A549 (cell line): ENCODE measurements around the gene SUGCT. TPM values are rescaled to one million over a fixed set of nuclear protein-coding genes. Genes with fewer than 3 reads are reported as not detected.
"Not testable (repeated sequence)": the region's sequence is repeated elsewhere in the genome, so short reads cannot be mapped to it uniquely, and the experiment has no call there.

Experiments used
- ATAC-seq, 2 experiments: fragments of 200-7000 bp in 1 of 2; fragments of >200 bp in 1 of 2; cut with Nextera tagmentation in 1 of 2; cut with Tn5 transposase in 1 of 2; 3 replicates each; pipeline versions ENCODE4 v1.8.0 to v1.9.1; 2018 to 2020; ENCODE audit warnings: mild to moderate bottlenecking in 1 of 2, moderate library complexity in 1 of 2
- CTCF ChIA-PET: fragments of 300-600 bp; sonication (Branson Sonifier 250); formaldehyde crosslinking; extraction: SDS; loops from one replicate; lab custom pipeline; 2021; ENCODE audit warnings: antibody characterized with exemption, inconsistent platforms; lab: Yijun Ruan, JAX
- POLR2A ChIA-PET: fragments of 350-600 bp; formaldehyde crosslinking; extraction: SDS; loops from one replicate; lab custom pipeline; 2021; ENCODE audit warnings: antibody characterized with exemption, inconsistent platforms; lab: Yijun Ruan, JAX
- DNase-seq, 2 experiments: peaks; one replicate each; pipeline versions ENCODE4 v3.0.0 to v3.0.0-alpha.2; 2011 to 2016; ENCODE audit warnings: low read depth in 1 of 2, low spot score in 1 of 2
- FAIRE-seq: peaks from 2 replicates; lab custom pipeline; 2011; peaks lifted over from hg19 to GRCh38; lab: Jason Lieb, UNC
- H3K27ac ChIP-seq, 2 experiments: fragments of >200 bp; sonication (Bioruptor Twin); formaldehyde crosslinking; 3 replicates each; pipeline ENCODE4 v1.5.1; 2016 to 2017
- H3K4me1 ChIP-seq: fragments of >200 bp; sonication (Bioruptor Twin); formaldehyde crosslinking; 3 replicates; pipeline ENCODE4 v1.6.1; 2016
- H3K4me2 ChIP-seq: fragments of >200 bp; sonication (Bioruptor Twin); formaldehyde crosslinking; 3 replicates; pipeline ENCODE4 v1.6.1; 2016
- H3K4me3 ChIP-seq: fragments of >200 bp; sonication (Bioruptor Twin); formaldehyde crosslinking; 3 replicates; pipeline ENCODE4 v1.5.1; 2016
- H3K9me3 ChIP-seq: fragments of >200 bp; sonication (Bioruptor Twin); formaldehyde crosslinking; 3 replicates; pipeline ENCODE4 v1.6.1; 2016
- ATOH8 ChIP-seq: fragments of 250-450 bp; sonication (Bioruptor Pico); IDR thresholded peaks from 2 replicates; pipeline ENCODE4 v1.5.0; 2020; ENCODE audit warnings: low read depth, mild to moderate bottlenecking, moderate library complexity
- CHD2 ChIP-seq: fragments of 150-350 bp; IDR thresholded peaks from 2 replicates; pipeline ENCODE4 v1.6.1; 2014; ENCODE audit warnings: low read length; ENCODE audit not compliant: partially characterized antibody
- CTCF ChIP-seq: fragments of >200 bp; sonication (Bioruptor Twin); formaldehyde crosslinking; IDR thresholded peaks from 3 replicates; pipeline ENCODE4 v1.5.1; 2016
- EHMT2 ChIP-seq: fragments of 200-600 bp; sonication (generic); IDR thresholded peaks from 2 replicates; pipeline ENCODE4 v1.6.1; 2016; ENCODE audit warnings: antibody characterized with exemption, low read depth, mild to moderate bottlenecking, moderate library complexity
- EP300 ChIP-seq, 2 experiments: fragments of >200 bp; sonication (Bioruptor Twin); formaldehyde crosslinking; IDR thresholded peaks; 2 replicates in 1 of 2; 3 replicates in 1 of 2; pipeline ENCODE4 v1.6.1; 2016 to 2017
- ESRRA ChIP-seq: fragments of 150-350 bp; IDR thresholded peaks from 2 replicates; pipeline ENCODE4 v1.6.1; 2014; ENCODE audit warnings: mild to moderate bottlenecking, low read length, borderline replicate concordance
- GATA3 ChIP-seq: IDR thresholded peaks from 2 replicates; pipeline ENCODE4 v1.6.1; 2012; ENCODE audit warnings: borderline replicate concordance
- HDAC2 ChIP-seq: fragments of 200-600 bp; sonication (generic); IDR thresholded peaks from 2 replicates; pipeline ENCODE4 v1.6.1; 2016
- HES2 ChIP-seq: fragments of >200 bp; sonication (Bioruptor Twin); formaldehyde crosslinking; IDR thresholded peaks from 2 replicates; pipeline ENCODE4 v1.6.1; 2016
- HMGXB4 ChIP-seq: fragments of 250-450 bp; sonication (Bioruptor Pico); IDR thresholded peaks from 2 replicates; pipeline ENCODE4 v1.5.0; 2021; ENCODE audit warnings: mild to moderate bottlenecking, moderate library complexity, borderline replicate concordance
- JUN ChIP-seq, 2 experiments: fragments of >200 bp; sonication (Bioruptor Twin); formaldehyde crosslinking; IDR thresholded peaks; 2 replicates in 1 of 2; 3 replicates in 1 of 2; pipeline ENCODE4 v1.6.1; 2016 to 2017
- JUNB ChIP-seq: fragments of >200 bp; sonication (Bioruptor Twin); formaldehyde crosslinking; IDR thresholded peaks from 2 replicates; pipeline ENCODE4 v1.6.1; 2016
- KDM5A ChIP-seq: fragments of 200-600 bp; sonication (generic); IDR thresholded peaks from 2 replicates; pipeline ENCODE4 v1.6.1; 2016; ENCODE audit warnings: antibody characterized with exemption, mild to moderate bottlenecking
- MAFK ChIP-seq: fragments of 450-650 bp; IDR thresholded peaks from 2 replicates; pipeline ENCODE4 v1.6.1; 2014; ENCODE audit not compliant: partially characterized antibody
- RAD21 ChIP-seq, 2 experiments: fragments of >200 bp in 1 of 2; sonication (Bioruptor Twin) in 1 of 2; formaldehyde crosslinking in 1 of 2; IDR thresholded peaks in 1 of 2; conservative IDR thresholded peaks in 1 of 2; 2 replicates in 1 of 2; 3 replicates in 1 of 2; pipeline ENCODE4 v1.6.1; 2012 to 2018; ENCODE audit warnings: inconsistent platforms in 1 of 2
- RCOR1 ChIP-seq: fragments of 150-350 bp; IDR thresholded peaks from 2 replicates; pipeline ENCODE4 v1.6.1; 2014; ENCODE audit warnings: antibody characterized with exemption, low read length, low read depth
- TFCP2L1 ChIP-seq: fragments of 250-450 bp; sonication (Bioruptor Pico); IDR thresholded peaks from 2 replicates; pipeline ENCODE4 v1.5.0; 2021; ENCODE audit warnings: mild to moderate bottlenecking
- ZC3H11A ChIP-seq: fragments of 450-650 bp; IDR thresholded peaks from 2 replicates; pipeline ENCODE4 v1.6.1; 2014; ENCODE audit warnings: antibody characterized with exemption, mild to moderate bottlenecking
- ZFP36 ChIP-seq: fragments of 450-650 bp; IDR thresholded peaks from 2 replicates; pipeline ENCODE4 v1.6.1; 2014; ENCODE audit warnings: borderline replicate concordance; ENCODE audit not compliant: partially characterized antibody
- WGBS: methylation state at CpG from one replicate; pipeline ENCODE4 v1.1.6; 2017; ENCODE audit errors: missing lambda C conversion rate; 5-methylcytosine and 5-hydroxymethylcytosine counted together
- polyA plus RNA-seq, 4 experiments: library from polyadenylated mRNA; depleted of rRNA in 3 of 4; stranded (reverse); fragments of >200 nt; fragmentation: RNase III in 1 of 4; extraction: RNeasy Plus Mini Kit Qiagen cat#74134 plus additional on column Dnase treatment in 1 of 4; gene quantifications; 2 replicates in 3 of 4; 3 replicates in 1 of 4; pipeline ENCODE4 v1.2.3, GENCODE V29; 2011 to 2017

SUGCT gene
- polyA plus RNA-seq, 2 of the 4 experiments (the other 2 are of a cell fraction): 1.4 to 1.6 TPM

GRCh38 chr7:40412323-40412722 is 277.5 kb downstream of the SUGCT start (continued):
- no peak for TF ChIP-seq ATOH8 (CRISPR knock-in tag)

- FAIRE-seq, H3K4me3 ChIP-seq, H3K4me1 ChIP-seq, CTCF ChIA-PET, DNase-seq, POLR2A ChIA-PET, H3K9me3 ChIP-seq, H3K4me2 ChIP-seq, ATAC-seq, H3K27ac ChIP-seq: not testable (repeated sequence)
- 41% methylated on average over 9 of the region's 9 CpGs for WGBS
Observed at GRCh38 chr7:40414704-40415103, 279.9 kb downstream of the SUGCT start.

GRCh38 chr7:40418448-40418847 is 283.6 kb downstream of the SUGCT start:
- CTCF ChIA-PET: interaction anchor here (0.6 kb wide), 1 partner anchor 1577 kb away, joined by 3 read pairs; no protein-coding TSS in a partner anchor
- no peak for DNase-seq
- no peak overlapping the region for H3K27ac ChIP-seq
- TF ChIP-seq GATA3 (no peak), CTCF (no peak), HMGXB4 (CRISPR knock-in tag) (no peak), EP300 (IDR thresholded peaks at IDR 0.05) (no peak), ZC3H11A (no peak), EHMT2 (no peak), KDM5A (no peak)
- TF ChIP-seq, all 56 proteins: peak for 0
- H3K4me3 ChIP-seq: no peak overlapping the region
- H3K9me3 ChIP-seq: no peaks in the 10 kb centered on the region
- ATAC-seq (no peak), FAIRE-seq (no peak)
- WGBS: 33% methylated on average over 1 of the region's 1 CpG
- POLR2A ChIA-PET: no interaction called here
- no peaks in the 10 kb centered on the region for H3K4me1 ChIP-seq
- H3K4me2 ChIP-seq: no peak overlapping the region

- TF ChIP-seq JUNB (no peak), JUN (IDR thresholded peaks at IDR 0.05) (no peak), ESRRA (no peak), TFCP2L1 (CRISPR knock-in tag) (no peak), MAFK (no peak), HDAC2 (no peak), ZFP36 (no peak), RAD21 (conservative IDR thresholded peaks at IDR 0.05 in 1 of 2, IDR thresholded peaks at IDR 0.05 in 1 of 2) (no peak), CHD2 (no peak), RCOR1 (no peak), HES2 (no peak)
- TF ChIP-seq, all 56 proteins: peak for 0
- DNase-seq (no peak), ATAC-seq (no peak), FAIRE-seq (no peak)
- no peaks in the 10 kb centered on the region for H3K9me3 ChIP-seq
- ChIA-PET CTCF (interaction anchor here (0.6 kb wide), 1 partner anchor 1576 kb away, joined by 3 read pairs; no protein-coding TSS in a partner anchor), POLR2A (no interaction called here)
- H3K27ac ChIP-seq: no peak overlapping the region
- no peak overlapping the region for H3K4me3 ChIP-seq
- H3K4me1 ChIP-seq: no peaks in the 10 kb centered on the region
- H3K4me2 ChIP-seq: no peak overlapping the region
- 29% methylated on average over 3 of the region's 3 CpGs for WGBS
Observed at GRCh38 chr7:40418983-40419382, 284.2 kb downstream of the SUGCT start.
